K562 (cell line): ENCODE data around the gene ATXN7L1. TPM values are rescaled to one million over a fixed set of nuclear protein-coding genes. Genes with fewer than 3 reads are reported as not detected.

Source experiments
- CHD2 ChIP-seq: IDR thresholded peaks from 2 replicates; pipeline ENCODE4 v1.6.1; 2011; ENCODE audit warnings: low read depth, low read length
- DMBX1 ChIP-seq: fragments of 250-450 bp; sonication (Bioruptor Pico); IDR thresholded peaks from 2 replicates; pipeline ENCODE4 v1.8.0; 2022; ENCODE audit warnings: inconsistent platforms, mild to moderate bottlenecking, moderate library complexity, borderline replicate concordance
- PRPF4 ChIP-seq: fragments of 200-400 bp; formaldehyde crosslinking; IDR thresholded peaks from one replicate; pipeline ENCODE4 v1.6.1; 2017; ENCODE audit warnings: low read length, low read depth, mild to moderate bottlenecking; ENCODE audit not compliant: insufficient read depth, poor library complexity, severe bottlenecking
- TARDBP ChIP-seq: fragments of 450-650 bp; IDR thresholded peaks from 2 replicates; pipeline ENCODE4 v1.6.1; 2016
- TCF3 ChIP-seq: sonication (generic); formaldehyde crosslinking; IDR thresholded peaks from 2 replicates; pipeline ENCODE4 v1.4.0; 2020; ENCODE audit warnings: mild to moderate bottlenecking, missing genetic modification reagents
- polyA plus RNA-seq, 8 experiments: library from polyadenylated mRNA; depleted of rRNA in 4 of 8; stranded (reverse) in 5 of 8; unstranded in 3 of 8; fragments of >200 nt; fragmentation: Nextera tagmentation in 2 of 8; fragmentation: Illumina TruSeq in 1 of 8; extraction: Ambion mirVana in 2 of 8; extraction: Trizol in 1 of 8; gene quantifications; 2 replicates each; pipeline versions ENCODE4 v1.2.1 to v1.2.3, GENCODE V29; 2011 to 2014; ENCODE audit warnings: inconsistent platforms in 1 of 8, missing spikeins in 1 of 8
- total RNA-seq, 7 experiments: library from RNA; depleted of rRNA in 6 of 7; stranded (reverse); fragments of >200 nt in 6 of 7; fragmentation: Illumina TruSeq in 2 of 7; extraction: Trizol in 2 of 7; gene quantifications; 2 replicates each; pipeline versions ENCODE4 v1.2.1 to v1.2.3, GENCODE V29; 2011 to 2021; ENCODE audit warnings: low replicate concordance in 1 of 7
- TF ChIP-seq, protein P1 (sequence below), 2 experiments: fragments of 250-450 bp in 1 of 2; fragments of 450-650 bp in 1 of 2; sonication (Bioruptor Pico) in 1 of 2; IDR thresholded peaks; 2 replicates each; pipeline versions ENCODE4 v1.6.1 to v1.8.0; 2016 to 2021; ENCODE audit warnings: mild to moderate bottlenecking in 2 of 2, moderate library complexity in 2 of 2, missing compliant biosample characterization in 1 of 2, missing genetic modification characterization in 1 of 2
- TF ChIP-seq, protein P2 (sequence below): sonication (generic); formaldehyde crosslinking; IDR thresholded peaks from 2 replicates; pipeline ENCODE4 v1.9.0; 2022; ENCODE audit warnings: mild to moderate bottlenecking, missing genetic modification reagents
- TF ChIP-seq, protein P3 (sequence below): fragments of 450-650 bp; formaldehyde crosslinking; IDR thresholded peaks from 2 replicates; pipeline ENCODE4 v1.4.0; 2020; ENCODE audit warnings: mild to moderate bottlenecking

ATXN7L1 gene
- total and polyA plus RNA-seq, 9 of the 15 experiments (the other 6 are each of a cell fraction or from before 2014, with no cell fraction given), result 6.6 to 13.7 (median 10.7) TPM

GRCh38 chr7:105878746-105879605 lies 2.6 kb upstream of the ATXN7L1 start (continued):
- TF ChIP-seq, protein P1, sequence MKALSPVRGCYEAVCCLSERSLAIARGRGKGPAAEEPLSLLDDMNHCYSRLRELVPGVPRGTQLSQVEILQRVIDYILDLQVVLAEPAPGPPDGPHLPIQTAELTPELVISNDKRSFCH (CRISPR knock-in tag; IDR thresholded peaks at IDR 0.05), result no peak
- TF ChIP-seq, protein P1 (tag; IDR thresholded peaks at IDR 0.05), result no peak
- no peak for TF ChIP-seq TARDBP
- TF ChIP-seq PRPF4, result no peak
- TF ChIP-seq, protein P2, sequence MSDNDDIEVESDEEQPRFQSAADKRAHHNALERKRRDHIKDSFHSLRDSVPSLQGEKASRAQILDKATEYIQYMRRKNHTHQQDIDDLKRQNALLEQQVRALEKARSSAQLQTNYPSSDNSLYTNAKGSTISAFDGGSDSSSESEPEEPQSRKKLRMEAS (CRISPR knock-in tag), result no peak
- TF ChIP-seq, protein P3, sequence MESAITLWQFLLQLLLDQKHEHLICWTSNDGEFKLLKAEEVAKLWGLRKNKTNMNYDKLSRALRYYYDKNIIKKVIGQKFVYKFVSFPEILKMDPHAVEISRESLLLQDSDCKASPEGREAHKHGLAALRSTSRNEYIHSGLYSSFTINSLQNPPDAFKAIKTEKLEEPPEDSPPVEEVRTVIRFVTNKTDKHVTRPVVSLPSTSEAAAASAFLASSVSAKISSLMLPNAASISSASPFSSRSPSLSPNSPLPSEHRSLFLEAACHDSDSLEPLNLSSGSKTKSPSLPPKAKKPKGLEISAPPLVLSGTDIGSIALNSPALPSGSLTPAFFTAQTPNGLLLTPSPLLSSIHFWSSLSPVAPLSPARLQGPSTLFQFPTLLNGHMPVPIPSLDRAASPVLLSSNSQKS (CRISPR knock-in tag), result no peak
- no peak for TF ChIP-seq TCF3 (CRISPR knock-in tag)
- no peak for TF ChIP-seq DMBX1 (CRISPR knock-in tag)
- no peak for TF ChIP-seq CHD2
